ENCODE data around the gene STOML2. TPM values are rescaled to one million over a fixed set of nuclear protein-coding genes. Genes with fewer than 3 reads are reported as not detected.
A peak's percentile ranks its signal among the peaks of the same experiment; 100 is the strongest.

STOML2 gene
- total RNA-seq, 1 donor from 2014 or later, result 262 TPM

GRCh38 chr9:35074141-35074540 lies 28.8 kb downstream of the STOML2 start:
- H3K9me3 Mint-ChIP-seq, result no peaks in the 10 kb centered on the region
- H3K4me1 Mint-ChIP-seq, result peaks cover 44% of the 10 kb centered on the region
- DNase-seq, result no peak
- no peaks in the 10 kb centered on the region for H3K27me3 Mint-ChIP-seq
- H3K36me3 Mint-ChIP-seq (ENCODE audit: low read depth), result peaks cover 57% of the 10 kb centered on the region
- no peak overlapping the region for H3K27ac Mint-ChIP-seq
- intact Hi-C loops (cut with micrococcal nuclease), result no loop called here
- no peak overlapping the region for H3K4me3 Mint-ChIP-seq

GRCh38 chr9:35073279-35073612 lies 29.7 kb downstream of the STOML2 start:
- peak overlapping the region; percentile 92 for H3K27ac Mint-ChIP-seq
- intact Hi-C loops (cut with micrococcal nuclease), result no loop called here
- no peak for DNase-seq

GRCh38 chr9:35072461-35073278 lies 30.3 kb downstream of the STOML2 start, which contains the start of gene VCP:
Gene VCP (minus strand): TSS chr9:35072625. CDS start chr9:35072353, 272 bp downstream.
- DNase-seq, result peak; percentile 99
- Mint-ChIP-seq H3K4me3 (peak within 1 kb of the TSS; percentile 95), H3K27me3 (no peaks in the 10 kb centered on the region), H3K9me3 (no peaks in the 10 kb centered on the region), H3K4me1 (peaks cover 47% of the 10 kb centered on the region), H3K36me3 (ENCODE audit: low read depth) (peaks cover 69% of the 10 kb centered on the region), H3K27ac (peak within 1 kb of the TSS; percentile 94)
- intact Hi-C loops (cut with micrococcal nuclease), result loop anchor here (1.0 kb wide), 4 partner anchors 8 to 743 kb away; partner anchors contain the start of genes HINT2 and PIGO

More at GRCh38 chr9:35073279-35073612, 29.7 kb downstream of the STOML2 start:
- H3K4me3 Mint-ChIP-seq, result peak overlapping the region; percentile 95
- peaks cover 64% of the 10 kb centered on the region for H3K36me3 Mint-ChIP-seq (ENCODE audit: low read depth)
- H3K27me3 Mint-ChIP-seq, result no peaks in the 10 kb centered on the region
- H3K9me3 Mint-ChIP-seq, result no peaks in the 10 kb centered on the region
- peaks cover 47% of the 10 kb centered on the region for H3K4me1 Mint-ChIP-seq

- DNase-seq, result peak; percentile 93
- Mint-ChIP-seq H3K4me3 (peak overlapping the region; percentile 95), H3K27me3 (no peaks in the 10 kb centered on the region), H3K27ac (peak overlapping the region; percentile 94), H3K36me3 (ENCODE audit: low read depth) (peaks cover 72% of the 10 kb centered on the region), H3K9me3 (no peaks in the 10 kb centered on the region), H3K4me1 (peaks cover 46% of the 10 kb centered on the region)
- intact Hi-C loops (cut with micrococcal nuclease), result loop anchor here (1.0 kb wide), 5 partner anchors 8 to 743 kb away; partner anchors contain the start of genes DNAJB5, HINT2 and PIGO
Observed at GRCh38 chr9:35071814-35072460, 31.0 kb downstream of the STOML2 start.

DNA sequence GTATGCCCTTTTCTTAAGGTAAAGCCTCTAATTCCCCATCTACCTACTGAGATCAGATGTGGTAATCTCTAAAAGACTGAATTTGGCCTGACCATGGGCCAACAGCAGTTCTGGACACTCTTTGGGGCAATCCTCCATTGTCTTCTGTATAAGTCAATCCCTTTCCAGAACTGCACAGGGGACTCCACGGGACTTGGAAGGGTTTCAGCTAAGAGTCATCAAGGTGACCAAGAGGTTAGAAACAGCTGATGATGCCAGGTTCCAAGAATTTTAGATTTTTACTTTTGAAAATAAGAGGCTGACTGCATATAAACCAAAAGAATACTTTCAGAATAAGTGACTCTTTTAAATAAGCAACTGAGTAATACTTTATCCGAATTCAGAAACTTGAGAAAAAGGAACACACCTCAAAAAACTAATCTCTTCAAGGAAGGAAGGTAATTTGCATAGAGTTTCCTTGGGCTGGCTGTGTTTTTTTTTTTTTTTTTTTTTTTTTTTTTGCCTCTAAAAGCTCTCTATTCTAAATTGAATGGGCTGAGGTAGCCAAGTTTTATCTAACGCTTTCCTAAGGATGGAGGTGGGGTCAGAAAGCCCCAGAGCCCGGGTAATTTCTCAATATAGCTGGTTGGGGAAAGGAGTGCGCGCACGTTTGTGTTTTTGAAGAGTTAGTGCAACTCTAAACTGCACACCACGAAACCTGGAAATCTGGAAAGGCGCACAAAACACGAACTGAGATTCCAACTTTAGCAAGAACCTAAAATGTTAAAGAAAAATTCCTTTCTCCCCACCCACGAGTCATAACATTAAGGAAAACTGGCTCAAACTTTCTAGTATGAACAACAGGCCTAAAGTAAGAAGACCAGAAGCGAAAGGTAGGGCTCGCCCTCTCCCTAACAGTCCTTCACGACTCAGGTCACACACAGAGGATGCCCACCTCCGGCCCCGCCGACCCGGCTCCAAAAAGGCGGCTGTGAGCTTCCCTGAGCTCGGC lies 31.8 kb downstream of the STOML2 start:
- intact Hi-C loops (cut with micrococcal nuclease), result loop anchor here (1.0 kb wide), 1 partner anchor 82 kb away; the partner anchor contains the start of gene DNAJB5
- Mint-ChIP-seq H3K27ac (peak overlapping the region; percentile 94), H3K36me3 (ENCODE audit: low read depth) (peaks cover 72% of the 10 kb centered on the region), H3K27me3 (no peaks in the 10 kb centered on the region), H3K4me1 (peaks cover 46% of the 10 kb centered on the region), H3K4me3 (peak overlapping the region; percentile 95), H3K9me3 (no peaks in the 10 kb centered on the region)
- DNase-seq, result no peak

- no peak for DNase-seq
- peaks cover 39% of the 10 kb centered on the region for H3K4me1 Mint-ChIP-seq
- H3K36me3 Mint-ChIP-seq (ENCODE audit: low read depth), result peaks cover 64% of the 10 kb centered on the region
- H3K27ac Mint-ChIP-seq, result peak overlapping the region; percentile 43
- H3K9me3 Mint-ChIP-seq, result no peaks in the 10 kb centered on the region
- no peaks in the 10 kb centered on the region for H3K27me3 Mint-ChIP-seq
- intact Hi-C loops (cut with micrococcal nuclease), result no loop called here
- peak overlapping the region; percentile 36 for H3K4me3 Mint-ChIP-seq
Observed at GRCh38 chr9:35069020-35069419, 33.9 kb downstream of the STOML2 start.

GRCh38 chr9:35067056-35067455 lies 35.9 kb downstream of the STOML2 start:
- peaks cover 37% of the 10 kb centered on the region for H3K4me1 Mint-ChIP-seq
- H3K27me3 Mint-ChIP-seq, result no peaks in the 10 kb centered on the region
- no peak for DNase-seq
- H3K9me3 Mint-ChIP-seq, result no peaks in the 10 kb centered on the region
- peaks cover 76% of the 10 kb centered on the region for H3K36me3 Mint-ChIP-seq (ENCODE audit: low read depth)
- no peak overlapping the region for H3K27ac Mint-ChIP-seq
- no peak overlapping the region for H3K4me3 Mint-ChIP-seq
- intact Hi-C loops (cut with micrococcal nuclease), result no loop called here

- intact Hi-C loops (cut with micrococcal nuclease), result no loop called here
- H3K4me3 Mint-ChIP-seq, result no peak overlapping the region
- H3K9me3 Mint-ChIP-seq, result no peaks in the 10 kb centered on the region
- H3K4me1 Mint-ChIP-seq, result peaks cover 5% of the 10 kb centered on the region
- DNase-seq, result no peak
- peaks cover 87% of the 10 kb centered on the region for H3K36me3 Mint-ChIP-seq (ENCODE audit: low read depth)
- no peaks in the 10 kb centered on the region for H3K27me3 Mint-ChIP-seq
- peak overlapping the region; percentile 28 for H3K27ac Mint-ChIP-seq
Observed at GRCh38 chr9:35060548-35061207, 42.3 kb downstream of the STOML2 start.

DNA sequence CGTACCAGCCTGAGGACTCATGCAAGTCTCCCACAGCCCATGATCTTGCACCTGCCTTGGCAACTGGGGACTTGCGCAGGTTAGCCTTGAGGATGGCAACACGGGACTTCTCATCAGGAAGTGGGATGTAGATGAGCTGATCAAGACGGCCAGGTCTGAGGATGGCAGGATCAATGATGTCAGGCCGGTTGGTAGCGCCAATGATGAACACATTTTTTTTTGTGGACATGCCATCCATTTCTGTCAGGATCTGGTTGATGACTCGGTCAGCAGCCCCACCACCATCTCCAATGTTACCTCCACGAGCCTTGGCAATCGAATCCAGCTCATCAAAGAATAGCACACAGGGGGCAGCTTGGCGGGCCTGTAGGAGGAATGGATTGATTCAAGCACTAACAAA lies 43.5 kb downstream of the STOML2 start:
- H3K27ac Mint-ChIP-seq, result peak overlapping the region; percentile 4
- intact Hi-C loops (cut with micrococcal nuclease), result no loop called here
- H3K9me3 Mint-ChIP-seq, result no peaks in the 10 kb centered on the region
- DNase-seq, result no peak
- peaks cover 5% of the 10 kb centered on the region for H3K4me1 Mint-ChIP-seq
- no peak overlapping the region for H3K4me3 Mint-ChIP-seq
- H3K27me3 Mint-ChIP-seq, result no peaks in the 10 kb centered on the region
- peaks cover 90% of the 10 kb centered on the region for H3K36me3 Mint-ChIP-seq (ENCODE audit: low read depth)

DNA sequence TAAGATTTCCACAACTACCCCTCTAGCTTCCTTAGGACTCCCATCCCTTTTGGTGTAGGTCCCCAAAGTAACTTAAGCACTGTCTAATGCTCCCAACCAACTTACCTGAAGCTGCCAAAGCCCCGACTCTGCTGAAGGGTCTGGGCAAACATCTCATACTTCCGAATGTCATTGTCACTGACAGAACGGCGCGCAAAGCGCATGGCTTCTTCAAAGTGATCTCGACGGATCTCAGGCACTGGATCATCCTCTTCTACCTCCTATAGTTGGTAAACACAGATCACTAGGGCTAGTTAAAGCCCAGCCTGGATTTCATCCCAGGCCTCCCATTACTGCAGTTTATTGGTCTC lies 45.7 kb downstream of the STOML2 start:
- Mint-ChIP-seq H3K9me3 (no peaks in the 10 kb centered on the region), H3K4me3 (no peak overlapping the region), H3K36me3 (ENCODE audit: low read depth) (peaks cover 92% of the 10 kb centered on the region), H3K4me1 (peaks cover 2% of the 10 kb centered on the region), H3K27me3 (no peaks in the 10 kb centered on the region), H3K27ac (no peak overlapping the region)
- no peak for DNase-seq
- intact Hi-C loops (cut with micrococcal nuclease), result no loop called here

- Mint-ChIP-seq H3K9me3 (no peaks in the 10 kb centered on the region), H3K36me3 (ENCODE audit: low read depth) (peaks cover 90% of the 10 kb centered on the region), H3K4me3 (no peak overlapping the region), H3K27ac (peak overlapping the region; percentile 9), H3K27me3 (no peaks in the 10 kb centered on the region), H3K4me1 (peaks cover 2% of the 10 kb centered on the region)
- no peak for DNase-seq
- intact Hi-C loops (cut with micrococcal nuclease), result no loop called here
Observed at GRCh38 chr9:35056571-35057270, 46.2 kb downstream of the STOML2 start.

- Mint-ChIP-seq H3K27ac (peak overlapping the region; percentile 1), H3K9me3 (no peaks in the 10 kb centered on the region), H3K4me1 (peaks cover 6% of the 10 kb centered on the region)
Observed at GRCh38 chr9:35054871-35055644, 47.9 kb downstream of the STOML2 start.

More at GRCh38 chr9:35054871-35055644, 47.9 kb downstream of the STOML2 start:
- DNase-seq, result no peak
- intact Hi-C loops (cut with micrococcal nuclease), result loop anchor here (5.0 kb wide), 1 partner anchor 53 kb away; no protein-coding TSS in a partner anchor
- Mint-ChIP-seq H3K36me3 (ENCODE audit: low read depth) (peaks cover 80% of the 10 kb centered on the region), H3K27me3 (no peaks in the 10 kb centered on the region), H3K4me3 (no peak overlapping the region)

Measured in activated CD4-positive, alpha-beta T cell treated with anti-CD3 and anti-CD28 coated beads, Interleukin-2, amount 10 ng/mL, durations not matched to agents 24 days and 14 days (primary cell).